Activated gamma-delta T cell (primary cell): ENCODE data around the gene CEP104.

Experiments
- DNase-seq: peaks from one replicate; lab custom pipeline; 2025; lab: John Stamatoyannopoulos, UW

CEP104 gene

DNA sequence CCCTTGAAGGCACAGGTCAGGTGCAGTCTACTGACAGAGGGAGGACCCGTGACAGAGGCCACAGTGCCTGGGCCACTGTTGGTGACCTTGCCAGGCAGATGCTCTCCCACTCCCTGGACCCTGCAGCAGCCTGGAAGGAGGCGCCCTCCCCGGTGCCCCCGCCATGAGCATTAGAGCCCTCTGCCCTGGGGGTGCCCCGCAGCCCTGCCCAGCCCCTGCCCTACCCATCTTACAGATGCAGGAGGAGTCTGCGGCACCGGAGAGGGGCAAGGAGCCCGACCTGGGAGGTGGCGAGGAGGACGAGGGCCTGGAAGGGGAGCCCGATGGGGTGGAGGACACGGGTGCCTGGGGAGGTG lies 94.2 kb downstream of the CEP104 start:
- no peak for DNase-seq

DNA sequence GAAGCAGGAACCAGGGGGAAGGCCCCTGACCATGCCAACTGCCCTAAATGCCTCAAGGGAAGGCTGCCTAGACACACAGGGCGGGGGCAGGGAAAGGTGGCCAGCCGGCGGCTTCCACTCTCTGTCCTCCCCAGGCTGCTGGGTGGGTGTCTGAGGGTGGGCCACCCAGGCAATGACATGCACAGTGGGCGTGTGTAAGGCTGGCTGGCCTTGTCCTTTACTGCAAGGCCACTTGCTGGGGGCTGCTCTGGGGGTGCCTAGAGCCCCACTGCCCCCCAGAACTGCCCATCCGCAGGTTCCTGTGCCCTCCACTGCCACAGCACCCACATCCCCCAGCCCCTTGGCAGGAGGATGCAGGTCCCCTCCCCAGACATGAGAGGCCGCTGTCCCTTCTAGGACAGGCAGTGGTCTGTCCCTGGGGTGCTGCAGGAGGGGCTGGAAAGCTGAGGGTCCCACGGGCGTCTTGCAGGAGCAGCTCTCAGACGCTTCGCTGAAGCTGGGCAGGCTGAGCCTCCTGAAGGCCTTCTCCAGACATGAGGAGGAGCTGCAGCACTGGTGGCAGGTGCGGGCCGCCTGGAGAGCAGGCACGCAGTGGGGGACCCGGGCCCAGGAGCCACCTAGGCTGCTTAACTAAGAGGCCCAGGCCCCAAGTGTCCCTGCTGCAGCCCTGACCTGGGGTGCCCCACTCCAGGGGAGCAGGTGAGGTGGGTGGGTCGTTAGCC lies 94.7 kb downstream of the CEP104 start:
- DNase-seq: no peak
